Measurements from ENCODE around the gene PCDHA11. TPM values are rescaled to one million over a fixed set of nuclear protein-coding genes. Genes with fewer than 3 reads are reported as not detected.
"Not testable (repeated sequence)": the region's sequence is repeated elsewhere in the genome, so short reads cannot be mapped to it uniquely, and the experiment has no call there.

Gene PCDHA11
- total and polyA plus RNA-seq, 10 of the 15 experiments (the other 5 are each of a cell fraction or from before 2014, with no cell fraction given) = 0.06 TPM; not detected in 9

DNA sequence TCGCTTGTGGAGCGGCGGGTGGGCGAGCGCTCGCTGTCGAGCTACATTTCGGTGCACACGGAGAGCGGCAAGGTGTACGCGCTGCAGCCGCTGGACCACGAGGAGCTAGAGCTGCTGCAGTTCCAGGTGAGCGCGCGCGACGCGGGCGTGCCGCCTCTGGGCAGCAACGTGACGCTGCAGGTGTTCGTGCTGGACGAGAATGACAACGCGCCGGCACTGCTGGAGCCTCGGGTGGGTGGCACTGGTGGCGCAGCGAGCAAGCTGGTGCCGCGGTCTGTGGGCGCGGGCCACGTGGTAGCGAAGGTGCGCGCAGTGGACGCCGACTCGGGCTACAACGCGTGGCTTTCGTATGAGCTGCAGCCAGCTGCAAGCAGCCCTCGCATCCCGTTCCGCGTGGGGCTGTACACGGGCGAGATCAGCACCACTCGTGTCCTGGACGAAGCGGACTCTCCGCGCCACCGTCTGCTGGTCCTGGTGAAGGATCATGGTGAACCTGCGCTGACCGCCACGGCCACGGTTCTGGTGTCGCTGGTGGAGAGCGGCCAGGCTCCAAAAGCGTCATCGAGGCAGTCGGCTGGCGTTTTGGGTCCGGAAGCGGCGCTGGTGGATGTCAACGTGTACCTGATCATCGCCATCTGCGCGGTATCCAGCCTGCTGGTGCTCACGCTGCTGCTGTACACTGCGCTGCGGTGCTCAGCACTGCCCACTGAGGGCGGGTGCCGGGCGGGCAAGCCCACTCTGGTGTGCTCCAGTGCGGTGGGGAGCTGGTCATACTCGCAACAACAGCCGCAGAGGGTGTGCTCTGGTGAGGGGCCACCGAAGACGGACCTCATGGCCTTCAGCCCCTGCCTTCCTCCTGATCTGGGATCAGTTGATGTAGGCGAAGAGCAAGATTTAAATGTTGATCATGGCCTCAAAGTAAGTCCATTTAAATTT is 25.7 kb upstream of the PCDHA11 start (continued):
- TF ChIP-seq NFYB (IDR thresholded peaks at IDR 0.05; ENCODE audit: insufficient read depth, low read depth, low read length) (no peak), BCL3 (IDR thresholded peaks at IDR 0.05; ENCODE audit: borderline replicate concordance, insufficient read depth, low read depth, low read length, poor library complexity, severe bottlenecking) (no peak), CBX3 (IDR thresholded peaks at IDR 0.05; ENCODE audit: borderline replicate concordance, low read depth) (no peak)

- H3K27me3 ChIP-seq (replicated peaks in 1 of 2; ENCODE audit: control insufficient read depth in 2 of 2, insufficient read depth in 2 of 2, low read length in 1 of 2); H3K36me3 ChIP-seq (ENCODE audit: control insufficient read depth in 2 of 2, insufficient read depth in 2 of 2, low read length in 1 of 2); POLR2A ChIA-PET; DNase-seq (ENCODE audit: low read depth, low spot score); RAD21 ChIA-PET (ENCODE audit: unreplicated experiment); H3K4me2 ChIP-seq (ENCODE audit: control insufficient read depth, insufficient read depth); CTCF ChIA-PET; in situ Hi-C loops (cut with MboI); BruUV-seq (replicated peaks); FAIRE-seq; H3K79me2 ChIP-seq (ENCODE audit: control insufficient read depth, insufficient read depth, low read length); H3K27ac ChIP-seq (ENCODE audit: control insufficient read depth, insufficient read depth); H3K9ac ChIP-seq (ENCODE audit: control insufficient read depth, insufficient read depth, low read length); H3K4me1 ChIP-seq (ENCODE audit: control insufficient read depth, insufficient read depth, low read length); H4K20me1 ChIP-seq (ENCODE audit: control insufficient read depth, insufficient read depth); ATAC-seq; H2AFZ ChIP-seq (ENCODE audit: control insufficient read depth, low read depth, low read length); H3K9me3 ChIP-seq (replicated peaks; ENCODE audit: control insufficient read depth, insufficient read depth, low read length); intact Hi-C loops (cut with micrococcal nuclease; ENCODE audit: unreplicated experiment); H3K4me3 ChIP-seq; SMC1A ChIA-PET (ENCODE audit: uncharacterized antibody, unreplicated experiment): not testable (repeated sequence)
- 60% methylated on average over 24 of the region's 48 CpGs for WGBS (ENCODE audit: insufficient coverage, insufficient replicate concordance, low lambda C conversion rate, missing lambda C conversion rate)
Observed at GRCh38 chr5:140848139-140849102, 20.3 kb upstream of the PCDHA11 start, which contains the start of gene PCDHA9. PCDHA9 (plus strand) TSS chr5:140848382; CDS start chr5:140848496, 114 bp downstream.

- BruUV-seq (replicated peaks); SMC1A ChIA-PET (ENCODE audit: uncharacterized antibody, unreplicated experiment); H2AFZ ChIP-seq (ENCODE audit: control insufficient read depth, low read depth, low read length); H3K9me3 ChIP-seq (replicated peaks; ENCODE audit: control insufficient read depth, insufficient read depth, low read length); CTCF ChIA-PET; H3K27me3 ChIP-seq (replicated peaks in 1 of 2; ENCODE audit: control insufficient read depth in 2 of 2, insufficient read depth in 2 of 2, low read length in 1 of 2); H3K4me2 ChIP-seq (ENCODE audit: control insufficient read depth, insufficient read depth); H3K4me1 ChIP-seq (ENCODE audit: control insufficient read depth, insufficient read depth, low read length); DNase-seq (ENCODE audit: low read depth, low spot score); intact Hi-C loops (cut with micrococcal nuclease; ENCODE audit: unreplicated experiment); H3K36me3 ChIP-seq (ENCODE audit: control insufficient read depth in 2 of 2, insufficient read depth in 2 of 2, low read length in 1 of 2); H3K4me3 ChIP-seq; POLR2A ChIA-PET; H3K9ac ChIP-seq (ENCODE audit: control insufficient read depth, insufficient read depth, low read length); H4K20me1 ChIP-seq (ENCODE audit: control insufficient read depth, insufficient read depth); RAD21 ChIA-PET (ENCODE audit: unreplicated experiment); H3K27ac ChIP-seq (ENCODE audit: control insufficient read depth, insufficient read depth); FAIRE-seq; H3K79me2 ChIP-seq (ENCODE audit: control insufficient read depth, insufficient read depth, low read length); in situ Hi-C loops (cut with MboI); ATAC-seq: not testable (repeated sequence)
- 87% methylated on average over 81 of the region's 101 CpGs for WGBS (ENCODE audit: insufficient coverage, insufficient replicate concordance, low lambda C conversion rate, missing lambda C conversion rate)
Observed at GRCh38 chr5:140849831-140850634, 18.7 kb upstream of the PCDHA11 start.

All from GM12878 (cell line).